ENCODE results near the gene ERFE.

- TF ChIP-seq CTCF (IDR thresholded peaks at IDR 0.05; ENCODE audit: insufficient read depth, low read length, poor library complexity, severe bottlenecking), result no peak
- no peak for TF ChIP-seq EZH2phosphoT487 (conservative IDR thresholded peaks at IDR 0.05; ENCODE audit: low read length)
Observed at GRCh38 chr2:238114851-238115660, 43.7 kb upstream of the ERFE start.
